ENCODE results near the gene PLXNA4.

The PLXNA4 gene

GRCh38 chr7:132102391-132102790 is 473.9 kb downstream of the PLXNA4 start:
- no peak for DNase-seq

GRCh38 chr7:132100981-132101380 is 475.3 kb downstream of the PLXNA4 start:
- DNase-seq: no peak

- DNase-seq: no peak
Measured at GRCh38 chr7:132100483-132100882, 475.8 kb downstream of the PLXNA4 start.

- no peak for DNase-seq
Measured at GRCh38 chr7:132099163-132099562, 477.1 kb downstream of the PLXNA4 start.

- no peak for DNase-seq
Measured at GRCh38 chr7:132098327-132098726, 477.9 kb downstream of the PLXNA4 start.

- no peak for DNase-seq
Measured at GRCh38 chr7:132097550-132098134, 478.6 kb downstream of the PLXNA4 start.

- DNase-seq: no peak
Measured at GRCh38 chr7:132095111-132095765, 481.0 kb downstream of the PLXNA4 start.

- no peak for DNase-seq
Measured at GRCh38 chr7:132092106-132092505, 484.2 kb downstream of the PLXNA4 start.

- DNase-seq: no peak
Measured at GRCh38 chr7:132091706-132092105, 484.6 kb downstream of the PLXNA4 start.

GRCh38 chr7:132090444-132090843 is 485.8 kb downstream of the PLXNA4 start:
- no peak for DNase-seq

- DNase-seq: no peak
Measured at GRCh38 chr7:132089356-132089755, 486.9 kb downstream of the PLXNA4 start.

GRCh38 chr7:132087421-132087820 is 488.8 kb downstream of the PLXNA4 start:
- no peak for DNase-seq

GRCh38 chr7:132084776-132085388 is 491.4 kb downstream of the PLXNA4 start:
- no peak for DNase-seq

- DNase-seq: no peak
Measured at GRCh38 chr7:132083537-132084123, 492.6 kb downstream of the PLXNA4 start.

GRCh38 chr7:132083126-132083525 is 493.1 kb downstream of the PLXNA4 start:
- no peak for DNase-seq

GRCh38 chr7:132082394-132082793 is 493.9 kb downstream of the PLXNA4 start:
- no peak for DNase-seq

GRCh38 chr7:132081686-132082085 is 494.6 kb downstream of the PLXNA4 start:
- DNase-seq: no peak

GRCh38 chr7:132080967-132081668 is 495.2 kb downstream of the PLXNA4 start:
- no peak for DNase-seq

- no peak for DNase-seq
Measured at GRCh38 chr7:132080467-132080866, 495.8 kb downstream of the PLXNA4 start.

GRCh38 chr7:132078891-132079735 is 497.2 kb downstream of the PLXNA4 start:
- no peak for DNase-seq
